Naive thymus-derived CD8-positive, alpha-beta T cell (primary cell): ENCODE results near the gene RFPL1. TPM values are rescaled to one million over a fixed set of nuclear protein-coding genes. Genes with fewer than 3 reads are reported as not detected.

Experiments used
- ATAC-seq, 2 donors: fragments of 150-1000 bp; cut with Tn5 transposase in 1 of 2; sonication (Bioruptor Pico), chemical (Tn5 transposase) in 1 of 2; 1 replicate in 1 of 2; 2 replicates in 1 of 2; pipeline ENCODE4 v1.10.0; 2021; ENCODE audit warnings: mild to moderate bottlenecking in 2 of 2, moderate library complexity in 2 of 2
- POLR2A ChIA-PET: fragments of 350-600 bp; sonication (Branson Sonifier 250); formaldehyde crosslinking; loops from one replicate; lab custom pipeline; 2021; ENCODE audit warnings: antibody characterized with exemption; lab: Charles Lee
- DNase-seq, 10 donors: peaks; one replicate each; pipeline versions ENCODE4 v3.0.0 to v3.0.0-alpha.2; 2020 to 2022
- H3K27ac Mint-ChIP-seq, 10 donors: one replicate each; pipeline ENCODE4 v1.8.0; 2020 to 2022; ENCODE audit warnings: mild to moderate bottlenecking in 10 of 10, mixed read lengths in 10 of 10, moderate library complexity in 4 of 10, inconsistent platforms in 1 of 10
- H3K27me3 Mint-ChIP-seq, 5 donors: one replicate each; pipeline ENCODE4 v1.8.0; 2021 to 2022; ENCODE audit warnings: mixed read lengths in 5 of 5
- H3K36me3 Mint-ChIP-seq, 3 donors: one replicate each; pipeline ENCODE4 v1.8.0; 2020 to 2022; ENCODE audit warnings: mixed read lengths in 3 of 3, mild to moderate bottlenecking in 2 of 3, inconsistent platforms in 1 of 3
- H3K4me1 Mint-ChIP-seq, 4 donors: one replicate each; pipeline ENCODE4 v1.8.0; 2021 to 2022; ENCODE audit warnings: mixed read lengths in 4 of 4
- H3K4me3 Mint-ChIP-seq, 10 donors: one replicate each; pipeline ENCODE4 v1.8.0; 2020 to 2022; ENCODE audit warnings: mild to moderate bottlenecking in 10 of 10, mixed read lengths in 10 of 10, moderate library complexity in 6 of 10, inconsistent platforms in 1 of 10
- H3K9me3 Mint-ChIP-seq, 9 donors: one replicate each; pipeline ENCODE4 v1.8.0; 2020 to 2022; ENCODE audit warnings: mixed read lengths in 9 of 9, mild to moderate bottlenecking in 3 of 9, inconsistent platforms in 1 of 9, moderate library complexity in 1 of 9
- polyA plus RNA-seq, 3 donors: library from polyadenylated mRNA; unstranded; fragments of 300-500 nt; fragmentation: Illumina TruSeq; gene quantifications; one replicate each; pipeline ENCODE4 v1.2.3, GENCODE V29; 2021
- total RNA-seq, 8 experiments: library from RNA in 2 of 8; stranded (reverse) in 2 of 8; gene quantifications; one replicate each; pipeline ENCODE4 v1.2.3 and lab custom pipeline; 2021 to 2026

Gene RFPL1
- total and polyA plus RNA-seq, 5 experiments from 2014 or later: 0.11 TPM; not detected in 4

DNA sequence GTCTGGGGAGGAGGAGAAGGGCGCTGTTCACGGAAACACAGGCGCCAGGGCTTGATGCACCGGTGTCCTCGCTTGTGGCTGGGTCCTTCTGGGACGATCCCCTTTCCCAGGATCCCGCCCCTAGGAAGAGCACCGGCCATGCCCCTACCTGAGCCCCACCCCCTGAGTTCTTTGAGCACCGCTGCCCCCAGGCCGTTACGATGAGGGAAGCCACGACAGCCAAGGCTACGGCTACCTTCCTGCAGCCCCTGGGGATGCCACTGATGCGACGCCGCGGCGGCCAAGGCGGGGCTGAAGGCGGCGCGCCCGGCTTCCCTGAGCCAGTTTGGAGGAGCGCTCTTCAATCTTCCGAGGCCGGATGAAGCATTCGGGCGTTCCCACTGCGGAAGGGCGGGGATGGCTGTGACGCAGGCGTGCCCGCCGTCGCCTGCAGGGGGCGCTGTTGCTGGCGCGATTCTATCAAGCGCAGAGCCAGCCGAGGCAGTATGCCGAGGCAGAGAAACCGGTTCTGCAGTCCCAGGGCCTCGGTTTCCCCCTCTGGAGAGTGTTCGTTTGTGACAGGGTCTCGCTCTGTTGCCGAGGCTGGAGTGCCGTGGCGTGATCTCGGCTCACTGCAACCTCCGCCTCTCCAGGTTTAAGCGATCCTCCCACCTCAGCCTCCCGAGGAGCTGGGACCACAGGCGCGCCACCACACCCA, 31.9 kb downstream of the RFPL1 start:
- H3K4me3 Mint-ChIP-seq: peak overlapping the region; percentile 29 to 73 (median 54)
- POLR2A ChIA-PET: no interaction called here
- H3K27me3 Mint-ChIP-seq: peaks cover 4 to 28% (median 19%) of the 10 kb centered on the region in 5 donors
- H3K4me1 Mint-ChIP-seq: peaks cover 2 to 6% (median 3%) of the 10 kb centered on the region in 4 donors
- DNase-seq (peak; percentile 24 to 74 (median 61)), ATAC-seq (peak; percentile 84 to 88)
- no peak overlapping the region for H3K27ac Mint-ChIP-seq
- no peaks in the 10 kb centered on the region for H3K9me3 Mint-ChIP-seq
- no peaks in the 10 kb centered on the region for H3K36me3 Mint-ChIP-seq

DNA sequence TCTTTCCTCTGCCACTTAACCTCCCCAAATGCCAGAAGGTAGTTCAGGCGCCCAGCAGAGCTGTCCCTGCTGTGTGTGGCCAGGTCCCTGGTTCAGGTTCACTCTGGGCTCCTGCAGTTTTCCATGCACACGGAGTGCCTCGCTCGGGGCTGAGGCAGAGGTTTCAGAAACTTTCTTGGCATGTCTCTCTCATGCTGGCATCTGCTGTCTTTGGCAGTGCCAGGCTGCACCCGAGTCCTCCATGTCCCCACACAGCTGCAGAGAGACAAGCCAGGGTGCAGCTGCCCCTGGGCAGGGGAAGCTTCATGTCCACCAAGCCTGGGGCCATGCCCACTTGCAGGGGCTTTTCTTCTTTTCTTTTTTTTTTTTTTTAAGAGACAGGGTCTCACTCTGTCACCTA, 34.6 kb downstream of the RFPL1 start:
- H3K36me3 Mint-ChIP-seq: no peaks in the 10 kb centered on the region
- ATAC-seq (no peak), DNase-seq (no peak)
- peaks cover 6 to 48% (median 32%) of the 10 kb centered on the region in 5 donors for H3K27me3 Mint-ChIP-seq
- peaks cover 2 to 6% (median 4%) of the 10 kb centered on the region in 4 donors for H3K4me1 Mint-ChIP-seq
- H3K27ac Mint-ChIP-seq: no peak overlapping the region
- POLR2A ChIA-PET: no interaction called here
- no peak overlapping the region for H3K4me3 Mint-ChIP-seq
- no peaks in the 10 kb centered on the region for H3K9me3 Mint-ChIP-seq

DNA sequence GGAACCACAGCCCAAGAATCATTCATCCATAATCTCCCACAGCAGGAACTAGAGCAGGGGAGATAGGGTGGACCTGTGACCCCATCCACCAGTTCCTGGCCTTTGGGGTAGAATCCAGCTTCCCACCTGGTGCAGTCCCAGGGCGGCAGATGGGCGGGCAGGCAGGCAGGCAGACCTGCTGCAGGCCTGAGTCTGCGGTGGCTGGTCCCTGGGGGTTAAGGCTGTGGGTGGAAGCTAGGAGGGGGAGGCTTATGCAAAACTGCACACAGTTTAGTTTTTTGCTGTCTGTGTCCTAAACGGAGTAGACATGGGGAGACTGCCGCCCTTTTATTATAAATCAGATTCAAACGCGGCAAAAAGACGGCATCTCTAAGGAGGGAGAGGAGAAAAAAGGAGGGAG, 37.2 kb downstream of the RFPL1 start:
- Mint-ChIP-seq H3K4me1 (peaks cover 7 to 18% (median 14%) of the 10 kb centered on the region in 4 donors), H3K36me3 (peaks cover 0 to 2% (median 0%) of the 10 kb centered on the region in 3 donors), H3K27ac (no peak overlapping the region), H3K4me3 (no peak overlapping the region), H3K27me3 (peaks cover 12 to 47% (median 43%) of the 10 kb centered on the region in 5 donors), H3K9me3 (peaks cover 0 to 2% (median 0%) of the 10 kb centered on the region in 9 donors)
- POLR2A ChIA-PET: no interaction called here
- ATAC-seq (no peak), DNase-seq (no peak)

DNA sequence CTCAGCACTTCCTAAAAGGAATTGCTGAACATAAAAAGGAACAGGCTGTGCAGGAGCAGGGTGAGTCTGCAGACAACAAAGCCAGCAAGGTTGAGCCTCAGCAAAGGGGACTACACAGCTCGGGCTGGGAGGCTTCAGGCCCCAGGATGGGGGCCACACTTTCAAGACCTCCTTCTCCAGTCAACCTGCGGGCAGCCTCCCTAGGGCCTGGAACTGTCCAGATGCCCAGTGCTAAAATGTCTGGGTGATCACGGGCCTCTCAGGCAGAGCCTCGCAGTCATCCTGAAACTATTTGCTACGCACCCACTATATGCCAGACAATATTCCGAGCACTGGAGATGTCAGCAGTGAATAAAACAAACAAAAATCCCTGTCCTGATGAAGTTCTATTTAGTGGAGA, 37.7 kb downstream of the RFPL1 start:
- H3K27me3 Mint-ChIP-seq: peaks cover 10 to 48% (median 39%) of the 10 kb centered on the region in 5 donors
- H3K9me3 Mint-ChIP-seq: peaks cover 0 to 2% (median 0%) of the 10 kb centered on the region in 9 donors
- no peak overlapping the region for H3K4me3 Mint-ChIP-seq
- POLR2A ChIA-PET: no interaction called here
- H3K4me1 Mint-ChIP-seq: peaks cover 7 to 19% (median 14%) of the 10 kb centered on the region in 4 donors
- no peak for ATAC-seq
- H3K27ac Mint-ChIP-seq: no peak overlapping the region
- peaks cover 0 to 2% (median 0%) of the 10 kb centered on the region in 3 donors for H3K36me3 Mint-ChIP-seq
- no peak for DNase-seq

DNA sequence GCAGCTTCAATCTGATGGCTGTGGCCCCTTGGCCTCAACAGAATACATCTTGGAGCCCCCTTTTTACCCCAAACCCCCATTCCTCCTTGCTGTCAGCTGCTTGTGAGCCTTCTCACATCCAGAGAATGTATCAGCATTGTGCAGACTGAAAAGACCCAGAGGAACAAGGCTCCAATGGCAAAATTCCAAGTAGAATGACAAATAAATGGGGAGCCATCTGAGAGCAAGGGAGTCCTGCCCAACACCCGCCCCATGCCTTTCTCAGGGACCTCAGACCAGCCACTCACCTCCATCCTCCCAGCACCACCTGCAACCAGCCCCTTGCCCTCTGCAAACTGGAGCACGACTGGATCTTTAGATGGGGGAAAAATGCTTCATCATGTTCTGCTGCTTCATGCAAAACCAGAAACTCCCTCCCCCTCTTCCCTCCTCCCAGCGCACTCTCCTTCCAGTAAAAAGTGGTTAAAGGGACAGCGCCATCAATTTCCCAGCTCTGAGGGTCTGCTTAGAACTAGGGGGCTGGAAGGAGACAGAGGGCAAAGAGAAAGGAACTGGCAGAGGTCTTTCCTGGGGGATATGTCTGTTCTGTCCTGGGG, 39.4 kb downstream of the RFPL1 start:
- H3K4me1 Mint-ChIP-seq: peaks cover 10 to 26% (median 20%) of the 10 kb centered on the region in 4 donors
- DNase-seq (no peak), ATAC-seq (no peak)
- H3K27ac Mint-ChIP-seq: no peak overlapping the region
- peaks cover 14 to 59% (median 47%) of the 10 kb centered on the region in 5 donors for H3K27me3 Mint-ChIP-seq
- H3K36me3 Mint-ChIP-seq: peaks cover 0 to 5% (median 2%) of the 10 kb centered on the region in 3 donors
- no peak overlapping the region for H3K4me3 Mint-ChIP-seq
- H3K9me3 Mint-ChIP-seq: peaks cover 0 to 2% (median 0%) of the 10 kb centered on the region in 9 donors
- POLR2A ChIA-PET: no interaction called here

DNA sequence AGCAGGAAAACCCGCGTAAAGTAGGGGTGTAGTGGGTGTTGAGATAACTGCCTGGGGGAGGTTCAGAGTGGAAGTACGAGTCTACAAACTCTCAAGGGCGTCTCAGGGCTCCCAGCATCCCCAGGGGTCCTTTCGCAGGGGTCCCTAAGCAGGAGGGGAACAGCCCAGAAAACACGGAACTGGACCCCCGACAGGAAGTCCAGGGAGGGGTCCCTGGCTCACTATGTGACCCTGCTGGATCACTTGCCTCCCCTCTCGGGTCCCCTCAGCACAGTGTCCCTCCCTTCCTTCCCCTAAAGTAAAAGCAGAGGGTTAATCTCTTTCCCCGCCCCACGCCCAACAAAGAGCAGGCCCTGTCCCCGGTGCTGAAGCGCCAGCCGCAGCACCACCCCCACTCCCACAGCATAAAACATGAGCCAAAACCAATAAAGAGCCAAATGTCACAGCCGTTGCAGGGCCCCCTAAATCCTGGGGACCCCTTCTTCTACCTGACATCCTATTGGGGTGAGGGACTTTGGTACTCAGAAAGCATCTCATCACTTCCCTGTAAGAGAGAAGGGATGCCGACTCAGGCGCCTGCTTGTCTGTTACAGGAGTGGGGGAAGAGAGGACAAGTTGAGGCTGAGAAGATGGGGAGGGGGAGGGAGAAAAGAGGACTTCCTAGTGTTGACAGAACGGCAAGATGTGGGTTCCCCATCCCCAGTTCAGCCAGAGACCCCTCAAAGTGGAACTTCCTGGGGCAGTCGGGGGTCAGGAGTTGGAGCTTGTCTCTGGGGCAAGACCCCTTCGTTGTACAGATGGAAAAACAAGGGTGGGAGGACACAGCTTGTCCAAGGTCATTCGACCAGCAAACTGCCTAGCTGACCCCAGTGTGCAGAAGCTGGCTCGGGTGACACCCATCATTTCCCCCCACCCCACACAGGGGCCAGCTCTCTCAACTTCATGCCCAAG, 40.2 kb downstream of the RFPL1 start:
- peak; percentile 49 to 79 for ATAC-seq
- peaks cover 0 to 5% (median 2%) of the 10 kb centered on the region in 3 donors for H3K36me3 Mint-ChIP-seq
- peaks cover 14 to 59% (median 47%) of the 10 kb centered on the region in 5 donors for H3K27me3 Mint-ChIP-seq
- H3K9me3 Mint-ChIP-seq: peaks cover 0 to 2% (median 0%) of the 10 kb centered on the region in 9 donors
- POLR2A ChIA-PET: no interaction called here
- H3K4me3 Mint-ChIP-seq: peak overlapping the region in 4 of 10 donors; percentile 18 to 67 (median 44)
- DNase-seq: peak in 7 of 10 donors; percentile 6 to 49 (median 20)
- peak overlapping the region in 1 of 10 donors; percentile 34 for H3K27ac Mint-ChIP-seq
- peaks cover 10 to 26% (median 20%) of the 10 kb centered on the region in 4 donors for H3K4me1 Mint-ChIP-seq

DNA sequence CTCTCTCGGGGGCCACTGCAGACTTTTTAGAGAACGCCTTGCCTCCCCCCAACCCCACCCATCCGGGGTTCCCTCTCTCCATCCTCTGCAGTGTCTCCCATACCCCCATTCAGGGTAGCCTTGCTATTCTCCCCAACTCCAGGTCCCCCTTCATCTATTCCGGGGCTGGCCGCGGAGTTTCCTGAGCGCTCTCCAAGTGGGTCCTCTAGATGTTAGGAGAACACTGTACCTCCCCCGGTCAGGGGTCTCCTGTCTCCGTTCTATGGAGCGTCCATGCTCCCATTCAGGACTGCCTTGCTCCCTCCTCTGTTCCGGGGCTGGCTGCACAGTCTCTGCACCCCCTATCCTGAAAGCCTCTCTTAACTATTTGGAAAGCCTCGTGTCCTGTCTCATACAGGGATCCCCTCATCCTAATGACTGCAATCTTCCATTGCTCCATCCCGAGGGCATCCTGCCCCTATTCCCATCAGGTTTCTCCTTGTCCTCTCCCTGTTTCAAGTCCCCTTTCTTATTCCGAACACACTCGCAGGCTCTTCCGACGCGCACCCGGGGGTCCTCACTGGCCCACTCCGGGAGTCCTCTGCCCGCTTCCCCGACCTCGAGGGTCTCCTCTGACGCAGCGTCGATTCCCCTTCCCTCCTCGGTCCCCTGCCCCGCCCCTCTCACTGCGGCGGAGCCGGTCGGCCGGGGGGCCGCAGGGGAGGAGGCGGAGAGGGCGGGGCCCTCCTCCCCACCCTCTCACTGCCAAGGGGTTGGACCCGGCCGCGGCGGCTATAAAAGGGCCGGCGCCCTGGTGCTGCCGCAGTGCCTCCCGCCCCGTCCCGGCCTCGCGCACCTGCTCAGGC, 41.3 kb downstream of the RFPL1 start, which contains the start of gene NEFH:
Gene NEFH, plus strand, starts transcription at position 802 of the 845 bp plus-strand sequence. CDS start 45 bp downstream, outside the sequence.
- peak within 1 kb of the TSS in 1 of 10 donors; percentile 34 for H3K27ac Mint-ChIP-seq
- H3K36me3 Mint-ChIP-seq: peaks cover 0 to 5% (median 2%) of the 10 kb centered on the region in 3 donors
- H3K9me3 Mint-ChIP-seq: peaks cover 0 to 2% (median 0%) of the 10 kb centered on the region in 9 donors
- ATAC-seq (no peak), DNase-seq (no peak)
- peaks cover 10 to 26% (median 20%) of the 10 kb centered on the region in 4 donors for H3K4me1 Mint-ChIP-seq
- POLR2A ChIA-PET: no interaction called here
- peak within 1 kb of the TSS in 9 of 10 donors; percentile 40 to 77 (median 50) for H3K4me3 Mint-ChIP-seq
- H3K27me3 Mint-ChIP-seq: peaks cover 14 to 59% (median 44%) of the 10 kb centered on the region in 5 donors

DNA sequence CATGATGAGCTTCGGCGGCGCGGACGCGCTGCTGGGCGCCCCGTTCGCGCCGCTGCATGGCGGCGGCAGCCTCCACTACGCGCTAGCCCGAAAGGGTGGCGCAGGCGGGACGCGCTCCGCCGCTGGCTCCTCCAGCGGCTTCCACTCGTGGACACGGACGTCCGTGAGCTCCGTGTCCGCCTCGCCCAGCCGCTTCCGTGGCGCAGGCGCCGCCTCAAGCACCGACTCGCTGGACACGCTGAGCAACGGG, 41.8 kb downstream of the RFPL1 start:
- no peak overlapping the region for H3K4me3 Mint-ChIP-seq
- H3K27ac Mint-ChIP-seq: no peak overlapping the region
- POLR2A ChIA-PET: no interaction called here
- H3K36me3 Mint-ChIP-seq: peaks cover 0 to 5% (median 2%) of the 10 kb centered on the region in 3 donors
- peaks cover 14 to 58% (median 44%) of the 10 kb centered on the region in 5 donors for H3K27me3 Mint-ChIP-seq
- DNase-seq: no peak
- H3K9me3 Mint-ChIP-seq: peaks cover 0 to 2% (median 0%) of the 10 kb centered on the region in 9 donors
- no peak for ATAC-seq
- H3K4me1 Mint-ChIP-seq: peaks cover 10 to 26% (median 20%) of the 10 kb centered on the region in 4 donors

DNA sequence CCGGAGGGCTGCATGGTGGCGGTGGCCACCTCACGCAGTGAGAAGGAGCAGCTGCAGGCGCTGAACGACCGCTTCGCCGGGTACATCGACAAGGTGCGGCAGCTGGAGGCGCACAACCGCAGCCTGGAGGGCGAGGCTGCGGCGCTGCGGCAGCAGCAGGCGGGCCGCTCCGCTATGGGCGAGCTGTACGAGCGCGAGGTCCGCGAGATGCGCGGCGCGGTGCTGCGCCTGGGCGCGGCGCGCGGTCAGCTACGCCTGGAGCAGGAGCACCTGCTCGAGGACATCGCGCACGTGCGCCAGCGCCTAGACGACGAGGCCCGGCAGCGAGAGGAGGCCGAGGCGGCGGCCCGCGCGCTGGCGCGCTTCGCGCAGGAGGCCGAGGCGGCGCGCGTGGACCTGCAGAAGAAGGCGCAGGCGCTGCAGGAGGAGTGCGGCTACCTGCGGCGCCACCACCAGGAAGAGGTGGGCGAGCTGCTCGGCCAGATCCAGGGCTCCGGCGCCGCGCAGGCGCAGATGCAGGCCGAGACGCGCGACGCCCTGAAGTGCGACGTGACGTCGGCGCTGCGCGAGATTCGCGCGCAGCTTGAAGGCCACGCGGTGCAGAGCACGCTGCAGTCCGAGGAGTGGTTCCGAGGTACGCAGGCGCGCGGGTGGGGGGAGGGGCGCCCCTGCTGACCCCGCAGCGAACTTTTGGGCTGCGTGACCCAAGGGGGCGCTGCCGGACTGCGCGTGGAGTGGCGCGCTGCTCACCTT, 42.3 kb downstream of the RFPL1 start:
- Mint-ChIP-seq H3K27me3 (peaks cover 14 to 53% (median 39%) of the 10 kb centered on the region in 5 donors), H3K4me1 (peaks cover 10 to 26% (median 20%) of the 10 kb centered on the region in 4 donors), H3K4me3 (peak overlapping the region in 5 of 10 donors; percentile 39 to 77 (median 61)), H3K9me3 (peaks cover 0 to 2% (median 0%) of the 10 kb centered on the region in 9 donors), H3K27ac (peak overlapping the region in 1 of 10 donors; percentile 29), H3K36me3 (peaks cover 2 to 5% (median 3%) of the 10 kb centered on the region in 3 donors)
- DNase-seq: peak in 4 of 10 donors; percentile 17 to 33 (median 28)
- ATAC-seq: peak; percentile 47 to 78
- POLR2A ChIA-PET: interaction anchor here (0.7 kb wide), 2 partner anchors 108 to 276 kb away, joined by 3 to 4 read pairs; no protein-coding TSS in a partner anchor

DNA sequence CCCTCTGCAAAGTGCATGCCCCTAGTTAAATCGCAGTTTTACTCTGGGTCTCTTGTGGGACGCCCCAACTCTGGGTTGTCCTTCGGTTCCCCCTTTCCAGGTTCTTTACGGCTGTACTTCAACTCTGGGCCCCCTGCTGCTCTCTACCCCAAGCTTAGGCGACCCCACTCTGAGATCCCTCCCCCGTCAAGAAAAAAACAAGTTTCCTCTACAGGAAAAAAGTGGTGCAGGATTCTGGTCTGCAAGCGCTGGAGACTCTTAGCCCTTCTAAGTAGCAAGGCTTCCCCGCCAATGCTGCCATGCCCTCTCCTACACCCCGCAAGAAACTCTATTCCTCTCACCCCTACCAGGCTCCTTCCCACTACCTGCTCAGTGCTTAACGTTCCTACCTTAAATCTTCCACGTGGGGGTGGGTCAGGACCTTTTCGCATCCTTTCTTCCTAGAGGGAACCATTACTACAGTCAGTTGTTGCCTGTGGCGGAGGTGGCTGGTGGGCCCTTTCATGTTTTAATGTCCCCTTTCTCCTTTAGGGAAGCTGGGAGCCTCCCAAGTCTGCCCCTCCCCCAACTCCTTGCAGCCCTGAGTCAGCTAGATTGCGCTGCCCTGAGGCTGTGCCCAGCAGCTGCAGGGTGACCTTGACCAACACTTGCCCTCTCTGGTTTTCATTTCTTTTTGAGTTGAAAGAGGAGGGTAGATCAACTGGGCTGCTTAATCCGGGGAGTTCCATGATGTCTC, 43.0 kb downstream of the RFPL1 start:
- Mint-ChIP-seq H3K4me1 (peaks cover 10 to 26% (median 18%) of the 10 kb centered on the region in 4 donors), H3K27ac (no peak overlapping the region), H3K36me3 (peaks cover 2 to 5% (median 3%) of the 10 kb centered on the region in 3 donors), H3K27me3 (peaks cover 12 to 46% (median 36%) of the 10 kb centered on the region in 5 donors), H3K9me3 (peaks cover 0 to 2% (median 0%) of the 10 kb centered on the region in 9 donors), H3K4me3 (peak overlapping the region; percentile 39 to 77 (median 66))
- DNase-seq (no peak), ATAC-seq (no peak)
- POLR2A ChIA-PET: interaction anchor here (0.5 kb wide), 1 partner anchor 100 kb away, joined by 5 read pairs; no protein-coding TSS in a partner anchor
